ENCODE results near the gene CNOT2.

- TF ChIP-seq, protein P1, sequence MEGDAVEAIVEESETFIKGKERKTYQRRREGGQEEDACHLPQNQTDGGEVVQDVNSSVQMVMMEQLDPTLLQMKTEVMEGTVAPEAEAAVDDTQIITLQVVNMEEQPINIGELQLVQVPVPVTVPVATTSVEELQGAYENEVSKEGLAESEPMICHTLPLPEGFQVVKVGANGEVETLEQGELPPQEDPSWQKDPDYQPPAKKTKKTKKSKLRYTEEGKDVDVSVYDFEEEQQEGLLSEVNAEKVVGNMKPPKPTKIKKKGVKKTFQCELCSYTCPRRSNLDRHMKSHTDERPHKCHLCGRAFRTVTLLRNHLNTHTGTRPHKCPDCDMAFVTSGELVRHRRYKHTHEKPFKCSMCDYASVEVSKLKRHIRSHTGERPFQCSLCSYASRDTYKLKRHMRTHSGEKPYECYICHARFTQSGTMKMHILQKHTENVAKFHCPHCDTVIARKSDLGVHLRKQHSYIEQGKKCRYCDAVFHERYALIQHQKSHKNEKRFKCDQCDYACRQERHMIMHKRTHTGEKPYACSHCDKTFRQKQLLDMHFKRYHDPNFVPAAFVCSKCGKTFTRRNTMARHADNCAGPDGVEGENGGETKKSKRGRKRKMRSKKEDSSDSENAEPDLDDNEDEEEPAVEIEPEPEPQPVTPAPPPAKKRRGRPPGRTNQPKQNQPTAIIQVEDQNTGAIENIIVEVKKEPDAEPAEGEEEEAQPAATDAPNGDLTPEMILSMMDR (IDR thresholded peaks at IDR 0.05; ENCODE audit: extremely low read depth in 1 of 2, insufficient read depth in 1 of 2, low read depth in 1 of 2, low read length in 2 of 2) = no peak
- TF ChIP-seq POLR2A (IDR thresholded peaks at IDR 0.05; ENCODE audit: low read depth, low read length) (no peak), JUN (IDR thresholded peaks at IDR 0.05; ENCODE audit: borderline replicate concordance, insufficient read depth, insufficient read length, low read depth) (no peak), MYC (IDR thresholded peaks at IDR 0.05; ENCODE audit: low read depth, low read length) (no peak), GATA2 (IDR thresholded peaks at IDR 0.05; ENCODE audit: insufficient read depth, insufficient read length, low read depth, low read length) (no peak)
These were observed 160.6 kb downstream of the CNOT2 start for GRCh38 chr12:70403826-70404225.

Data from endothelial cell of umbilical vein (primary cell).